GM23338 (cell line): ENCODE measurements around the gene CSNK1G1. TPM values are rescaled to one million over a fixed set of nuclear protein-coding genes. Genes with fewer than 3 reads are reported as not detected.

Source experiments
- ATAC-seq: fragments of 200-7000 bp; cut with Tn5 transposase; 3 replicates; pipeline ENCODE4 v1.9.1; 2020
- DNase-seq: peaks from one replicate; pipeline ENCODE4 v3.0.0-alpha.2; 2015; ENCODE audit warnings: low spot score
- H2AFZ ChIP-seq: fragments of 200-600 bp; sonication (generic); 2 replicates; pipeline ENCODE4 v1.8.0; 2016; ENCODE audit warnings: antibody characterized with exemption, mild to moderate bottlenecking, moderate library complexity
- H3F3A ChIP-seq: fragments of 200-600 bp; sonication (generic); replicated peaks from 2 replicates; pipeline ENCODE4 v1.8.0; 2017; ENCODE audit warnings: antibody characterized with exemption, mixed run types, low read depth
- H3K27ac ChIP-seq: fragments of 200-600 bp; sonication (generic); 2 replicates; pipeline ENCODE4 v1.6.1; 2016; ENCODE audit warnings: low read depth
- H3K27me3 ChIP-seq: fragments of 200-600 bp; sonication (generic); 2 replicates; pipeline ENCODE4 v1.8.0; 2016; ENCODE audit warnings: mild to moderate bottlenecking, mixed run types, moderate library complexity; ENCODE audit not compliant: insufficient read depth
- H3K36me3 ChIP-seq: fragments of 200-600 bp; sonication (generic); 2 replicates; pipeline ENCODE4 v1.8.0; 2016; ENCODE audit warnings: mild to moderate bottlenecking; ENCODE audit not compliant: insufficient read depth
- H3K4me1 ChIP-seq: fragments of 200-600 bp; sonication (generic); 2 replicates; pipeline ENCODE4 v1.8.0; 2016; ENCODE audit warnings: mild to moderate bottlenecking, moderate library complexity; ENCODE audit not compliant: insufficient read depth
- H3K4me2 ChIP-seq: fragments of 200-600 bp; sonication (generic); 2 replicates; pipeline ENCODE4 v1.7.1; 2017; ENCODE audit warnings: mixed run types
- H3K4me3 ChIP-seq: fragments of 200-600 bp; sonication (generic); 2 replicates; pipeline ENCODE4 v1.6.1; 2016; ENCODE audit warnings: mixed run types
- H3K79me2 ChIP-seq: fragments of 200-600 bp; sonication (generic); replicated peaks from 2 replicates; pipeline ENCODE4 v1.8.0; 2017; ENCODE audit warnings: mild to moderate bottlenecking; ENCODE audit not compliant: insufficient read depth
- H3K9me2 ChIP-seq: fragments of 200-600 bp; sonication (generic); 2 replicates; pipeline ENCODE4 v1.8.0; 2017; ENCODE audit not compliant: insufficient read depth
- H4K20me1 ChIP-seq: fragments of 200-600 bp; sonication (generic); replicated peaks from 2 replicates; pipeline ENCODE4 v1.8.0; 2017; ENCODE audit warnings: mild to moderate bottlenecking; ENCODE audit not compliant: insufficient read depth
- H3K27ac Mint-ChIP-seq: 2 replicates; pipeline ENCODE4 v1.8.0; 2020; ENCODE audit warnings: inconsistent platforms, mild to moderate bottlenecking, moderate library complexity, mixed read lengths
- H3K27me3 Mint-ChIP-seq: 3 replicates; pipeline ENCODE4 v1.8.0; 2022; ENCODE audit warnings: low read depth, mild to moderate bottlenecking, moderate library complexity, mixed read lengths, inconsistent platforms; ENCODE audit not compliant: insufficient read depth, poor library complexity
- H3K36me3 Mint-ChIP-seq: 3 replicates; pipeline ENCODE4 v1.8.0; 2021; ENCODE audit warnings: low read depth, mild to moderate bottlenecking, inconsistent platforms, moderate library complexity, mixed read lengths
- H3K4me1 Mint-ChIP-seq: 3 replicates; pipeline ENCODE4 v1.8.0; 2020; ENCODE audit warnings: mild to moderate bottlenecking, inconsistent platforms, mixed read lengths
- H3K4me3 Mint-ChIP-seq: 3 replicates; pipeline ENCODE4 v1.8.0; 2021; ENCODE audit warnings: moderate library complexity, mild to moderate bottlenecking, inconsistent platforms, mixed read lengths
- H3K9me3 Mint-ChIP-seq: 3 replicates; pipeline ENCODE4 v1.8.0; 2020; ENCODE audit warnings: moderate library complexity, mild to moderate bottlenecking, inconsistent platforms, mixed read lengths
- CREB1 ChIP-seq: fragments of 250-450 bp; sonication (Bioruptor Pico); IDR thresholded peaks from 2 replicates; pipeline ENCODE4 v1.5.0; 2020; ENCODE audit warnings: low read depth, mild to moderate bottlenecking, moderate library complexity
- EZH2 ChIP-seq: fragments of 200-600 bp; sonication (generic); IDR thresholded peaks from one replicate; pipeline ENCODE4 v1.8.0; 2017; ENCODE audit warnings: antibody characterized with exemption, mild to moderate bottlenecking, low read depth; ENCODE audit not compliant: unreplicated experiment
- JUNB ChIP-seq: IDR thresholded peaks from one replicate; pipeline ENCODE4 v1.6.1; 2016; ENCODE audit warnings: antibody characterized with exemption; ENCODE audit not compliant: unreplicated experiment
- POLR2AphosphoS5 ChIP-seq: IDR thresholded peaks from 2 replicates; pipeline ENCODE4 v1.6.1; 2016; ENCODE audit warnings: antibody characterized with exemption, low read depth
- STAT1 ChIP-seq: IDR thresholded peaks from one replicate; pipeline ENCODE4 v1.6.1; 2016; ENCODE audit warnings: antibody characterized with exemption; ENCODE audit not compliant: unreplicated experiment
- ZNF114 ChIP-seq: fragments of 250-450 bp; sonication (Bioruptor Pico); IDR thresholded peaks from 2 replicates; pipeline ENCODE4 v1.5.0; 2020; ENCODE audit warnings: mild to moderate bottlenecking, moderate library complexity
- ZNF331 ChIP-seq: fragments of 250-450 bp; sonication (Bioruptor Pico); IDR thresholded peaks from 2 replicates; pipeline ENCODE4 v1.5.0; 2020; ENCODE audit warnings: low read depth, mild to moderate bottlenecking, moderate library complexity
- polyA plus RNA-seq: library from polyadenylated mRNA; unstranded; fragments of >200 nt; fragmentation: Nextera tagmentation; extraction: Ambion mirVana; gene quantifications from 2 replicates; pipeline ENCODE4 v1.2.1, GENCODE V29; 2016
- total RNA-seq: library from RNA; depleted of rRNA; stranded (reverse); fragments of >200 nt; shearing (Covaris generic); gene quantifications from 2 replicates; pipeline ENCODE4 v1.2.3, GENCODE V29; 2014
- TF ChIP-seq, protein P1 (sequence below): IDR thresholded peaks from one replicate; pipeline ENCODE4 v1.6.1; 2018; ENCODE audit warnings: antibody characterized with exemption; ENCODE audit not compliant: unreplicated experiment
- TF ChIP-seq, protein P2 (sequence below), 2 experiments: fragments of 200-600 bp in 1 of 2; sonication (generic) in 1 of 2; conservative IDR thresholded peaks; 2 replicates each; pipeline versions ENCODE4 v1.5.1 to v1.6.1; 2016 to 2017; ENCODE audit warnings: antibody characterized with exemption in 2 of 2, low read depth in 2 of 2, mild to moderate bottlenecking in 2 of 2, moderate library complexity in 1 of 2

Gene CSNK1G1
- total and polyA plus RNA-seq, 2 experiments from 2014 or later: 9.3 to 13.4 TPM

DNA sequence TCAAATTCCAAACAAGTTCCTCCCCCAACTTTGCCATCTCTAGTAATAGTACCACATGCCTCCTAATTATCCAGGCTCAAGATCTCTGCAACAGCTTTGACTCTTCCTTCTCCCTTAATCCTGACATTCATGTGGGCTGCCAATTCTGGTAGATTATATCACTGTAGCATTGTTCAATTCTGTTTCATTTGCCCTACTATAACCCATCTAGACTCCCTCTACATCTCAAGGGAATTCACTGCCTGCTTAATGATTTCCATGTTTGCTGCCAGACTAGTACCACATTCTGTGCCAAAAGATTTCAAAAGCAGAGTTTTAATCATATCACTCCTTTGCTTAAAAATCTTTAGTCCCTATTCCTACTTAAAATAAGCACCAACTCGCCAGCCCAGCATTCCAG is 158.5 kb downstream of the CSNK1G1 start:
- DNase-seq (no peak), ATAC-seq (no peak)
- Mint-ChIP-seq H3K27me3 (peaks cover under 1% of the 10 kb centered on the region), H3K9me3 (no peaks in the 10 kb centered on the region), H3K4me1 (no peaks in the 10 kb centered on the region; the same call in 2 of the 3 replicates), H3K4me3 (no peak overlapping the region), H3K27ac (no peak overlapping the region), H3K36me3 (0 out of 3 replicates have a peak, but pooled peaks cover 4% of the 10 kb centered on the region)
- H3K27ac ChIP-seq: no peak overlapping the region
- H3K4me1 ChIP-seq: no peaks in the 10 kb centered on the region
- H3F3A ChIP-seq: no peaks in the 10 kb centered on the region
- H3K79me2 ChIP-seq: no peaks in the 10 kb centered on the region
- TF ChIP-seq, protein P1, sequence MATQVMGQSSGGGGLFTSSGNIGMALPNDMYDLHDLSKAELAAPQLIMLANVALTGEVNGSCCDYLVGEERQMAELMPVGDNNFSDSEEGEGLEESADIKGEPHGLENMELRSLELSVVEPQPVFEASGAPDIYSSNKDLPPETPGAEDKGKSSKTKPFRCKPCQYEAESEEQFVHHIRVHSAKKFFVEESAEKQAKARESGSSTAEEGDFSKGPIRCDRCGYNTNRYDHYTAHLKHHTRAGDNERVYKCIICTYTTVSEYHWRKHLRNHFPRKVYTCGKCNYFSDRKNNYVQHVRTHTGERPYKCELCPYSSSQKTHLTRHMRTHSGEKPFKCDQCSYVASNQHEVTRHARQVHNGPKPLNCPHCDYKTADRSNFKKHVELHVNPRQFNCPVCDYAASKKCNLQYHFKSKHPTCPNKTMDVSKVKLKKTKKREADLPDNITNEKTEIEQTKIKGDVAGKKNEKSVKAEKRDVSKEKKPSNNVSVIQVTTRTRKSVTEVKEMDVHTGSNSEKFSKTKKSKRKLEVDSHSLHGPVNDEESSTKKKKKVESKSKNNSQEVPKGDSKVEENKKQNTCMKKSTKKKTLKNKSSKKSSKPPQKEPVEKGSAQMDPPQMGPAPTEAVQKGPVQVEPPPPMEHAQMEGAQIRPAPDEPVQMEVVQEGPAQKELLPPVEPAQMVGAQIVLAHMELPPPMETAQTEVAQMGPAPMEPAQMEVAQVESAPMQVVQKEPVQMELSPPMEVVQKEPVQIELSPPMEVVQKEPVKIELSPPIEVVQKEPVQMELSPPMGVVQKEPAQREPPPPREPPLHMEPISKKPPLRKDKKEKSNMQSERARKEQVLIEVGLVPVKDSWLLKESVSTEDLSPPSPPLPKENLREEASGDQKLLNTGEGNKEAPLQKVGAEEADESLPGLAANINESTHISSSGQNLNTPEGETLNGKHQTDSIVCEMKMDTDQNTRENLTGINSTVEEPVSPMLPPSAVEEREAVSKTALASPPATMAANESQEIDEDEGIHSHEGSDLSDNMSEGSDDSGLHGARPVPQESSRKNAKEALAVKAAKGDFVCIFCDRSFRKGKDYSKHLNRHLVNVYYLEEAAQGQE: no peak
- TF ChIP-seq POLR2AphosphoS5: no peak
- no peak for TF ChIP-seq CREB1 (CRISPR knock-in tag)
- TF ChIP-seq, protein P2, sequence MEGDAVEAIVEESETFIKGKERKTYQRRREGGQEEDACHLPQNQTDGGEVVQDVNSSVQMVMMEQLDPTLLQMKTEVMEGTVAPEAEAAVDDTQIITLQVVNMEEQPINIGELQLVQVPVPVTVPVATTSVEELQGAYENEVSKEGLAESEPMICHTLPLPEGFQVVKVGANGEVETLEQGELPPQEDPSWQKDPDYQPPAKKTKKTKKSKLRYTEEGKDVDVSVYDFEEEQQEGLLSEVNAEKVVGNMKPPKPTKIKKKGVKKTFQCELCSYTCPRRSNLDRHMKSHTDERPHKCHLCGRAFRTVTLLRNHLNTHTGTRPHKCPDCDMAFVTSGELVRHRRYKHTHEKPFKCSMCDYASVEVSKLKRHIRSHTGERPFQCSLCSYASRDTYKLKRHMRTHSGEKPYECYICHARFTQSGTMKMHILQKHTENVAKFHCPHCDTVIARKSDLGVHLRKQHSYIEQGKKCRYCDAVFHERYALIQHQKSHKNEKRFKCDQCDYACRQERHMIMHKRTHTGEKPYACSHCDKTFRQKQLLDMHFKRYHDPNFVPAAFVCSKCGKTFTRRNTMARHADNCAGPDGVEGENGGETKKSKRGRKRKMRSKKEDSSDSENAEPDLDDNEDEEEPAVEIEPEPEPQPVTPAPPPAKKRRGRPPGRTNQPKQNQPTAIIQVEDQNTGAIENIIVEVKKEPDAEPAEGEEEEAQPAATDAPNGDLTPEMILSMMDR (conservative IDR thresholded peaks at IDR 0.05; ENCODE audit: low read depth in 2 of 2): no peak
- TF ChIP-seq ZNF114: no peak
- no peak for TF ChIP-seq ZNF331 (CRISPR knock-in tag)
- no peak overlapping the region for H3K4me2 ChIP-seq
- H3K36me3 ChIP-seq: 0 out of 2 replicates have a peak, but pooled peaks cover 6% of the 10 kb centered on the region
- H4K20me1 ChIP-seq: no peaks in the 10 kb centered on the region
- no peaks in the 10 kb centered on the region for H3K27me3 ChIP-seq
- no peak overlapping the region for H2AFZ ChIP-seq
- H3K4me3 ChIP-seq: no peak overlapping the region
- H3K9me2 ChIP-seq: no peaks in the 10 kb centered on the region

DNA sequence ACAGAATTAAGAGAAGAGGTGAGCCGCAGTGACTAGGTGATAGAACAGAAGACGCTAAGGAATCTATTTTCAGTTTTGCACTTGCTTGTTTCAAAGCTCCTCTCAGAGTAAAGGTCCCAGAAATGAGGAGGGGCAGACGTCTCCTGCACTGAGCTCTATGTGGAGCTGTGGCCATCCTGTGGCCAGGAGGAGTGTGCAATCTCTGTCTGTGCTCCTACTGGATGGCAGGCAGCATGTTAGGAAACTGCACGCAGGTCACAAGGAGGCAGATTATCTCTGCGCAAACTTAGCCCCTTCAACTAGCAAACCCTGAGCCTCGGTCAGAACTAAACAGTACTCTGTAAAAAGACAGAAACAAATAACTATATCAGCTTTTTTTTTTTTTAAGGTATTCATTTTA is 162.0 kb downstream of the CSNK1G1 start:
- Histone ChIP-seq H3F3A (no peaks in the 10 kb centered on the region), H3K27ac (no peak overlapping the region), H3K4me1 (no peaks in the 10 kb centered on the region), H2AFZ (no peak overlapping the region), H4K20me1 (no peaks in the 10 kb centered on the region), H3K27me3 (no peaks in the 10 kb centered on the region), H3K79me2 (no peaks in the 10 kb centered on the region), H3K9me2 (no peaks in the 10 kb centered on the region), H3K36me3 (no peaks in the 10 kb centered on the region), H3K4me2 (no peak overlapping the region), H3K4me3 (no peak overlapping the region)
- Mint-ChIP-seq H3K9me3 (no peaks in the 10 kb centered on the region), H3K4me3 (no peak overlapping the region), H3K36me3 (no peaks in the 10 kb centered on the region), H3K4me1 (peaks cover 5% of the 10 kb centered on the region; the same call in 1 of the 3 replicates), H3K27ac (no peak overlapping the region), H3K27me3 (no peaks in the 10 kb centered on the region)
- TF ChIP-seq EZH2 (no peak), POLR2AphosphoS5 (no peak), CREB1 (CRISPR knock-in tag) (no peak), STAT1 (no peak), JUNB (no peak)
- TF ChIP-seq, protein P2 (conservative IDR thresholded peaks at IDR 0.05; ENCODE audit: low read depth in 2 of 2): peak in 1 of 2 experiments; percentile 48; a peak in 2 of 4 replicates
- DNase-seq: peak; percentile 16
- peak; percentile 68 for ATAC-seq
